Neural progenitor cell (in vitro differentiated cells): ENCODE measurements around the gene URI1.
"Not testable (repeated sequence)": the region's sequence is repeated elsewhere in the genome, so short reads cannot be mapped to it uniquely, and the experiment has no call there.

ENCODE experiments used
- EZH2 ChIP-seq: fragments of 200-600 bp; sonication (generic); IDR thresholded peaks from 2 replicates; pipeline ENCODE4 v1.6.1; 2017; ENCODE audit warnings: antibody characterized with exemption, mild to moderate bottlenecking, moderate library complexity
- TF ChIP-seq, protein P1 (sequence below): fragments of 200-600 bp; sonication (generic); IDR thresholded peaks from 2 replicates; pipeline ENCODE4 v1.5.1; 2017; ENCODE audit warnings: antibody characterized with exemption, mild to moderate bottlenecking

DNA sequence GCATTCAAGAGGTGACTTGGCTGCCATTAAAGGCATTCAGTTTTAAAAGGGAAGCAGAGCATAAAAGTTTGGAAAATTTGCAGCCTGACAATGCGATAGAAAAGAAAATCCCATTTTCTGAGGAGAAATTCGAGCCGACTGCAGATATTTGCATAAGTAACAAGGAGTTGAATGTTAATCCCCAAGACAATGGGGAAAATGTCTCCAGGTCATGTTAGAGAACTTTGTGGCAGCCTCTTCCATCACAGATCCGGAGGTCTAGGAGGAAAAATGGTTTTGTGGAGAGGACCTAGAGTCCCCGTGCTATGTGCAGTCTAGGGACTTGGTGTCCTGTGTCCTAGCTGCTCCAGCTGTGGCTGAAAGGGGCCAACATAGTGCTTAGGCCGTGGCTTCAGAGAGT, 99.9 kb downstream of the URI1 start:
- TF ChIP-seq, protein P1, sequence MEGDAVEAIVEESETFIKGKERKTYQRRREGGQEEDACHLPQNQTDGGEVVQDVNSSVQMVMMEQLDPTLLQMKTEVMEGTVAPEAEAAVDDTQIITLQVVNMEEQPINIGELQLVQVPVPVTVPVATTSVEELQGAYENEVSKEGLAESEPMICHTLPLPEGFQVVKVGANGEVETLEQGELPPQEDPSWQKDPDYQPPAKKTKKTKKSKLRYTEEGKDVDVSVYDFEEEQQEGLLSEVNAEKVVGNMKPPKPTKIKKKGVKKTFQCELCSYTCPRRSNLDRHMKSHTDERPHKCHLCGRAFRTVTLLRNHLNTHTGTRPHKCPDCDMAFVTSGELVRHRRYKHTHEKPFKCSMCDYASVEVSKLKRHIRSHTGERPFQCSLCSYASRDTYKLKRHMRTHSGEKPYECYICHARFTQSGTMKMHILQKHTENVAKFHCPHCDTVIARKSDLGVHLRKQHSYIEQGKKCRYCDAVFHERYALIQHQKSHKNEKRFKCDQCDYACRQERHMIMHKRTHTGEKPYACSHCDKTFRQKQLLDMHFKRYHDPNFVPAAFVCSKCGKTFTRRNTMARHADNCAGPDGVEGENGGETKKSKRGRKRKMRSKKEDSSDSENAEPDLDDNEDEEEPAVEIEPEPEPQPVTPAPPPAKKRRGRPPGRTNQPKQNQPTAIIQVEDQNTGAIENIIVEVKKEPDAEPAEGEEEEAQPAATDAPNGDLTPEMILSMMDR = not testable (repeated sequence)
- not testable (repeated sequence) for TF ChIP-seq EZH2
